Activated gamma-delta T cell treated with Interleukin-2 at 50 U/mL for 16 hours (primary cell): ENCODE results near the gene CASKIN1.

Experiments
- DNase-seq: peaks from one replicate; pipeline ENCODE4 v3.0.0-alpha.2; 2020

CASKIN1 gene

GRCh38 chr16:2233046-2233775 lies 36.8 kb upstream of the CASKIN1 start:
- DNase-seq: no peak

GRCh38 chr16:2232094-2232990 lies 35.9 kb upstream of the CASKIN1 start:
- DNase-seq: no peak

GRCh38 chr16:2231016-2231931 lies 34.9 kb upstream of the CASKIN1 start:
- no peak for DNase-seq

- no peak for DNase-seq
Measured at GRCh38 chr16:2230376-2230775, 34.0 kb upstream of the CASKIN1 start.

- no peak for DNase-seq
Measured at GRCh38 chr16:2229632-2230250, 33.3 kb upstream of the CASKIN1 start.

GRCh38 chr16:2229091-2229490 lies 32.7 kb upstream of the CASKIN1 start:
- no peak for DNase-seq

- DNase-seq: no peak
Measured at GRCh38 chr16:2228161-2228824, 31.9 kb upstream of the CASKIN1 start.

GRCh38 chr16:2226918-2227317 lies 30.5 kb upstream of the CASKIN1 start:
- no peak for DNase-seq

- DNase-seq: no peak
Measured at GRCh38 chr16:2226245-2226793, 29.9 kb upstream of the CASKIN1 start.

- DNase-seq: no peak
Measured at GRCh38 chr16:2223942-2224486, 27.6 kb upstream of the CASKIN1 start.

- peak; percentile 99 for DNase-seq
Measured at GRCh38 chr16:2223221-2223941, 27.0 kb upstream of the CASKIN1 start, which contains the start of gene E4F1. Gene E4F1, plus strand, starts transcription at chr16:2223591. Its CDS starts 23 bp downstream, at chr16:2223614.

GRCh38 chr16:2216330-2216729 lies 19.9 kb upstream of the CASKIN1 start:
- no peak for DNase-seq

- no peak for DNase-seq
Measured at GRCh38 chr16:2214719-2214968, 18.2 kb upstream of the CASKIN1 start, which contains the start of gene PGP. Gene PGP, minus strand, starts transcription at chr16:2214840. Its CDS starts 63 bp downstream, at chr16:2214777.

- DNase-seq: no peak
Measured at GRCh38 chr16:2213817-2214718, 17.7 kb upstream of the CASKIN1 start.

GRCh38 chr16:2212362-2213324 lies 16.2 kb upstream of the CASKIN1 start:
- DNase-seq: no peak

- no peak for DNase-seq
Measured at GRCh38 chr16:2211923-2212347, 15.5 kb upstream of the CASKIN1 start.

GRCh38 chr16:2210386-2211365 lies 14.3 kb upstream of the CASKIN1 start, which contains the start of gene BRICD5:
Gene BRICD5, minus strand, starts transcription at chr16:2210863. Its CDS starts 30 bp downstream, at chr16:2210833.
- DNase-seq: no peak
